ENCODE data around the gene TEX2.
"Not testable (repeated sequence)": the region's sequence is repeated elsewhere in the genome, so short reads cannot be mapped to it uniquely, and the experiment has no call there.

Gene TEX2

DNA sequence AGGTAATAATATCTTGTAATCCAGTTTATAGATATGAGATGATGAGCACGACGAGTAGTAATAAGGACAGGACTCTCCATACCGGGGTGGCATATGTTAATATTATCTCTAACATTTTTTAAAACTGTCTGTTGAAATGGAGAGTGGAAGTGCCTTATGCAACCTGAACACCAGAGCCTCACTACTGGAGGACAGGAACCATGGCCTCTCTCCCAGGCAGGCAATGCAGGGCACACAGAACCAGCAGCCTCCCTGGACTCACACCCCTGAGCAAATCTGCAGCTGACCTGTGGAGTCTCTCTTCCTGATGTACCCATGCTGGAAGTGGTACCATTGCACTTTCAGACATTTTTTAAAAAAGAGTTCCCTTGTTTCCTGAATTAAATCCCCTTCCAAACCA lies 78.0 kb downstream of the TEX2 start:
- no peak overlapping the region for H3K27ac Mint-ChIP-seq
- DNase-seq (ENCODE audit: low spot score) = no peak
- peaks cover 19% of the 10 kb centered on the region for H3K36me3 Mint-ChIP-seq (ENCODE audit: low read depth)

DNA sequence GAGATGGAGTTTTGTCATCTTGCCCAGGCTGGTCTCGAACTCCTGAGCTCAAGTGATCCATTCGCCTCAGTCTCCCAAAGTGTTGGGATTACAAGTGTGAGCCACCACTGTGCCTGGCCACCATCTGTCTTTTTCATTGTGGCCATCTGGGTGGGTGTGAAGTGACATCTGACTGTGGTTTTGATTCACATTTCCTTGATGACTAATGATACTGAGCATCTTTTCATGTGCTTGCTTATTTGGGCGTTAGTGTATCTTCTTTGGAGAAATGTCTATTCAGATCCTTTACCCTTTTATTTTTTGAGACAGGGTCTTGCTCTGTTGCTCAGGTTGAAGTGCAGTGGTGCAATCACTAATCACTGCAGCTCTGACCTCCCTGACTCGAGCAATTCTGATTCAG lies 79.2 kb downstream of the TEX2 start:
- Mint-ChIP-seq H3K9me3 (peaks cover 3% of the 10 kb centered on the region), H3K36me3 (ENCODE audit: low read depth) (peaks cover 26% of the 10 kb centered on the region), H3K27me3 (ENCODE audit: low read depth) (no peaks in the 10 kb centered on the region), H3K27ac (peak overlapping the region; percentile 63), H3K4me1 (ENCODE audit: low read depth) (peaks cover 17% of the 10 kb centered on the region), H3K4me3 (peak overlapping the region; percentile 42)
- peak; percentile 60 for DNase-seq (ENCODE audit: low spot score)

More for the DNA sequence above, 78.0 kb downstream of the TEX2 start:
- Mint-ChIP-seq H3K27me3 (ENCODE audit: low read depth) (no peaks in the 10 kb centered on the region), H3K4me1 (ENCODE audit: low read depth) (peaks cover 16% of the 10 kb centered on the region), H3K4me3 (no peak overlapping the region), H3K9me3 (no peaks in the 10 kb centered on the region)

GRCh38 chr17:64182325-64183012 lies 80.6 kb downstream of the TEX2 start:
- H3K27me3 Mint-ChIP-seq (ENCODE audit: low read depth) = no peaks in the 10 kb centered on the region
- no peak overlapping the region for H3K4me3 Mint-ChIP-seq
- DNase-seq (ENCODE audit: low spot score) = no peak
- no peak overlapping the region for H3K27ac Mint-ChIP-seq
- H3K4me1 Mint-ChIP-seq (ENCODE audit: low read depth) = peaks cover 17% of the 10 kb centered on the region
- H3K36me3 Mint-ChIP-seq (ENCODE audit: low read depth) = peaks cover 28% of the 10 kb centered on the region
- H3K9me3 Mint-ChIP-seq = peaks cover 3% of the 10 kb centered on the region

DNA sequence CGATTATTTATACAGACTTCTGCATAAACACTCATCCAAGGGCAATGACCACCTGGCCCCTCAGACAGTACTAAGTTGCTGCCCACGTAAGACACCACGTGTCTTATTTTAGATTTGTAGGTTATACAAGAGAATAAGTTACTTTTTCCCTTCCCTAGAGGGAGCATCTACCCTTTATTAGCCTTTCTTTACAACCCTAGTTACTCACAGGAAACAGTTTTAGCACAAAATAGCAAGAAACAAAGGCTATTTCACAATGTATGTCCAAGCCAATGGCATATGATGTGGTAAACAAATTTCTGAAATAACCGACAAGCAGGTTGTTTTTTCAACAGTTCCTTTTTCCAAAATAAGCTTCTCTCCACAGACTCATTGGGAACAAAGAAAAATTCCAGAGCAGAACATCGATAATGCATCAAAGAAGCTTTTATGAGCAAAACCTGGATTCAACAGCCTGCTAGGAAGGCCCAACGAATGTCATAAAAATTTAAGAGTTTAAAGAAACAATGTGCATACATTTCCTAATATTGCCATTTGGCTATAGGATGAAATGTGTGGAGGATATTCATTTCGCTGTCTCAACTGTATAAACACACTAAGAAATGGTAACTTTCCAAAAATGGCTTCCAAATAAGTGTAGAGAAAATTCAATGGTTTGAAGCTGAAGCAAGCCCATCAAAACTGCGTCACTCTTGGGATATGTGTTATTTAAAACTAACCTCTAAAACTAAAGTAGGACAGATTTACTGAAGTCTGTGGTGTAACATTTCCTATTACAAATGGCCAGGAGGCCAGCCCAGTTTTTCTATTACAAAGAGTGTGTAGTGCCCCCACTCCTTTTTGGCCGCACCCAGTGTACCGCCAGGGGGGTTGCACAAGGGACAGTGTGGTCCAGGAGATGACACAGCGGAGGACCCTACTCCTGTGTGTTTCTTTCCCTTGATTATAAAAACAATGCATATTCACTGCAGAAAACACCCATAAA lies 82.7 kb downstream of the TEX2 start:
- Mint-ChIP-seq H3K9me3 (peaks cover 3% of the 10 kb centered on the region), H3K27ac (no peak overlapping the region), H3K36me3 (ENCODE audit: low read depth) (peaks cover 29% of the 10 kb centered on the region), H3K27me3 (ENCODE audit: low read depth) (no peaks in the 10 kb centered on the region), H3K4me1 (ENCODE audit: low read depth) (peaks cover 17% of the 10 kb centered on the region), H3K4me3 (no peak overlapping the region)
- DNase-seq (ENCODE audit: low spot score) = no peak

DNA sequence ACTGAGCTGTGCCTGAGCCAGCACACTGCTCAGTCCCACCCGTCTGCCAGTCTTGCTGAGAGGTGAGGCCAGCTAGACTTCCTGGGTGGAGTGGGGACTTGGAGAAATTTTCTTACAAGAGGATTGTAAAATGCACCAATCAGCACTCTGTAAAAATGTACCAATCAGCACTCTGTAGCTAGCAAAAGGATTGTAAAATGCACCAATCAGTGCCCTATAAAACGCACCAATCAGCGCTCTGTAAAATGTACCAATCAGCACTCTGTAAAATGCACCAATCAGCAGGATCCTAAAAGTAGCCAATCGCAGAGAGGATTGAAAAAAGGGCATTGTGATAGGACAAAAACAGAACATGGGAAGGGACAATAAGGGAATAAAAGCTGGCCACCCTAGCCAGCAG lies 84.0 kb downstream of the TEX2 start:
- peaks cover 27% of the 10 kb centered on the region for H3K36me3 Mint-ChIP-seq (ENCODE audit: low read depth)
- H3K27me3 Mint-ChIP-seq (ENCODE audit: low read depth); H3K4me1 Mint-ChIP-seq (ENCODE audit: low read depth); H3K4me3 Mint-ChIP-seq; H3K9me3 Mint-ChIP-seq; H3K27ac Mint-ChIP-seq; DNase-seq (ENCODE audit: low spot score): not testable (repeated sequence)

DNA sequence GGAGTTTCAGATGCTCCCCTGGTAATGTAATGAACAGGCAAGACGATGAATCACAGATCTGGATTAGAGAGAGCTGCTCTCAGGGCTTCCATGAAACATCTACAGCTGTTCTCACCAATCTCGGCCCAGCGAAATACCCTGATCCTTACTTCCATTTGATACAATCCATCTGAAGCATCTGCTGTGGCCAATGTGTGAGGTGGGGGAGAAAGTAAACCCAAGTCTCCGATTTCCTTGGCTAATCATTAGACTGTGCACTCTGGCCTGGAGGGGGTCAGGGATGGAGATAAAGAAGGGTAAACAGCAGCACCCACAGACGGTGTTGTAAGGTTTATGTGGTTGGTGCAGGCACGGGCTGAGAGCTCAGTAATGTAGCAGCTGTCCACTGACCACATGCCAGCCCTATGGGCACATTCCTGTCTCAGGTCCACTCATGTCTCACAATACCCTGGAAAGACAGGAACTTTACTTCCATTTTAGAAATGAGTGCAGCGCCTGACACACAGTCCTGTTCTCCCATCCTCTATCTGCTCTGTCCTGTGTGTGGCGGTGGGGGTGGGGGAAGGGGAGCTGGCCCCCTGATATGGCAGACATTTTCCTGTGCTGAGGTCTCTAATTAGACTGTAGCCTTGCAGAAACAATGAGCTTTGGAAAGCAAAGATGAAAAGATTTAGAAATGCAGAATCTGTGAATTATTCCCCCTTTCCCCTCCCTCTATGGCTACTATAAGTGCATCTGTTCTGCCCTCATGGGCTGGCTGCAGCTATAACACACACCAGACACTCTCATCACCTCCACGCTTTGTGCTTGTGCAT lies 84.8 kb downstream of the TEX2 start:
- H3K27ac Mint-ChIP-seq = no peak overlapping the region
- peaks cover 27% of the 10 kb centered on the region for H3K36me3 Mint-ChIP-seq (ENCODE audit: low read depth)
- no peaks in the 10 kb centered on the region for H3K27me3 Mint-ChIP-seq (ENCODE audit: low read depth)
- peaks cover 2% of the 10 kb centered on the region for H3K4me1 Mint-ChIP-seq (ENCODE audit: low read depth)
- no peak for DNase-seq (ENCODE audit: low spot score)
- peaks cover 3% of the 10 kb centered on the region for H3K9me3 Mint-ChIP-seq
- no peak overlapping the region for H3K4me3 Mint-ChIP-seq

DNA sequence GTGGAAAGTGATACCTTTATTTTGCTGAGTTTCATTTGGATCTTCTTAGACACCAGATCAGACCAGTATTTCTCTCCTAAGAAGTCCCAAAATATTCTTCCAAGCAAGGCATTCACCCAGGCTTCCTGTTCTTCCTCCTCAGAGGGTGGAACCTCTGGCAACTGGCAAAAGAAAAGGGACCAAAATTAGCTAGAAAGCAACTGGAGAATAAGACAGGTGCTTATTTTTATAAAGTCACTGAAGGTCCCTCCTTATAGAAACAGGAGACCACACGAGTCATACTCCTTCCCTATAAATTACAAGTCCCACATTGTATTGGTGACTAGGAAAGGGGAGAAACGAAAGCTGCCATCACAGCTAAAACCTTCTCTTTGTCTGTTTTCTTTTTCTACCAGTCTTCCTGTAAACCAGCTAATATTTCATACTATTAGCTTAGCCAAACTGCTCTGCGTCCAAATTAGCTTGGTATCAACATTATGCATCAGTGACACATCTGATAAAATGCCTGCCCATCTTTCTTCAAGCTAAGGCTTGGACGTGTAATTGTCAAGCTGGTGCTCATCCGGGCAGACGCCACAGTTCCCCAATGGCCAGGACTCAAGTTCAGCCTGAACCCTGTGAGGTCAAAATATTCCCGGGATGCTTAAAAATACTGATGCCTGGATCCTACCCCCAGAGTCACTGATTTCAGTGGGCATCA lies 85.6 kb downstream of the TEX2 start:
- Mint-ChIP-seq H3K4me1 (ENCODE audit: low read depth) (peaks cover 2% of the 10 kb centered on the region), H3K9me3 (peaks cover 3% of the 10 kb centered on the region), H3K4me3 (no peak overlapping the region), H3K27ac (no peak overlapping the region), H3K36me3 (ENCODE audit: low read depth) (peaks cover 25% of the 10 kb centered on the region), H3K27me3 (ENCODE audit: low read depth) (no peaks in the 10 kb centered on the region)
- no peak for DNase-seq (ENCODE audit: low spot score)

DNA sequence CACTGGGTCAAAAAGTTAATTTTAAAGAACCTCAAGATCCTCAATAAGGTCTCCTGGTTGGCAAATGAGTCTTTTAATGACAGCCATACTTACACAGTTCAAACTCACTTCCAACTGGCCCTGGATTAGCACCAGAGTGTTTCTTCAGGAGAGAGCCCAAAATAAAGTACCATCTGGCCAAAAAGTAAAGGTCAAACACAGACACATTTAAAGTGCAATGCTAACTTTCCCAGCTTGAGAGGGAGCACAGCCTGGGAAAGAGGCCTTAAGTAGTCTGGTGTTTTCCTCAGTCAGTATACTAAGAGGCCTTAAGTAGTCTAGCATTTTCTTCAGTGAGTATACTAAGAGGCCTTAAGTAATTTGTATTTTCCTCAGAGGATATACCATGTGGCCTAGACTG lies 86.5 kb downstream of the TEX2 start:
- no peaks in the 10 kb centered on the region for H3K27me3 Mint-ChIP-seq (ENCODE audit: low read depth)
- H3K36me3 Mint-ChIP-seq (ENCODE audit: low read depth) = peaks cover 23% of the 10 kb centered on the region
- no peak overlapping the region for H3K27ac Mint-ChIP-seq
- peaks cover 3% of the 10 kb centered on the region for H3K9me3 Mint-ChIP-seq
- no peak for DNase-seq (ENCODE audit: low spot score)
- H3K4me3 Mint-ChIP-seq = no peak overlapping the region
- peaks cover 2% of the 10 kb centered on the region for H3K4me1 Mint-ChIP-seq (ENCODE audit: low read depth)

DNA sequence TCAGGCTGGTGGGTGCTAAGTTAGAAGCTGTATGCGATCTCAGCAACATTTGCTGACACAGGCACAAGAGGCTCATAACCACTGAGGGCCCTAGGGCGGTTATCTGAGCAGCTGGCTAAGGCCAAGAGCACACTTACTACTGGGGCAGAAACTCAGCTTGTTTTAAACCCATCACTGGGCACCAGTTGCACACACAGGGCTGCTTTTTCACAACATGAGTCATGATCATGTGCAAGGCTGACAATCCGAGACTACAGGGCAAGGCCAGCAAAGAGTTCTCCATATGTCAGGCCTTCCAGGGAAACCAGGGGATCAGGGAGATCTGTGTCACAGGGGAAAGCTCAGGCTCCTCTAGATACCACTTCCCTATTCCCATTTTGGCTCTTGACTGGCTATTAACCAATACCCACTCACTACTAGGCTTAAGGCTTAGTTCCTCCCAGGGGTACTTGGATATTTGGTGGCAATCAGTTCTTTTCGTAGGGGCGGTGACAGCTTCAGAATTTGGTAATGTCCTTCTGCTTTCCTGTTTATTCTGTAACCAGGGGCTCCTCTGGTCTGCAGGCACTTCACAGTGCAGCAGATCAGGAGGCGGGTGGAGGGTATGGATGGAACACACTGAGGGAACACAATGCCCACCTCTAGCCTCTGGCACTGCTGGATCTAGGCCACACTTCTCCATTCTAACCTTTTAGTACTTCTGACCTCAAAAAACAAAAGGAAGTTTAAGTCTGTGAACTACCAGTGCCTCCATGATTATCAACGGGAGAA lies 88.2 kb downstream of the TEX2 start:
- no peak overlapping the region for H3K27ac Mint-ChIP-seq
- H3K36me3 Mint-ChIP-seq (ENCODE audit: low read depth) = peaks cover 28% of the 10 kb centered on the region
- H3K9me3 Mint-ChIP-seq = peaks cover 3% of the 10 kb centered on the region
- no peaks in the 10 kb centered on the region for H3K27me3 Mint-ChIP-seq (ENCODE audit: low read depth)
- peaks cover 2% of the 10 kb centered on the region for H3K4me1 Mint-ChIP-seq (ENCODE audit: low read depth)
- H3K4me3 Mint-ChIP-seq = no peak overlapping the region
- DNase-seq (ENCODE audit: low spot score) = no peak

DNA sequence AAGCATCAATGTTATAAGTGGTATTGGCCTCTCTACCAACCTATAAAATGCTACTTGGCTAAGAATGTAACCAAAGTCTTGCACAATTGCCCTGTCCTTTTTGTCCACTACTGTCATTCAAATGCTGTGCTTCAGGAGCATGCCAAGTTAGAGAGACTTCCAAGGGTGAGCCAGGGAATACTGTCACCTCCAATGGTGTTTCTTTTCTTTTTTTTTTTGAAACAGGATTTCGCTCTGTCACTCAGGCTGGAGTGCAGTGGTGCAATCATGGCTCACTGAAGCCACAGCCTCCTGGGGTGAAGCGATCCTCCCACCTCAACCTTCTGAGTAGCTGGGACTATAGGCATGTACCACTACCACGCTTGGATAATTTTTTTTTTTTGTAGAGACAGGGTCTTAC lies 89.4 kb downstream of the TEX2 start:
- Mint-ChIP-seq H3K4me1 (ENCODE audit: low read depth) (no peaks in the 10 kb centered on the region), H3K4me3 (no peak overlapping the region), H3K36me3 (ENCODE audit: low read depth) (peaks cover 24% of the 10 kb centered on the region), H3K27ac (no peak overlapping the region), H3K9me3 (no peaks in the 10 kb centered on the region), H3K27me3 (ENCODE audit: low read depth) (no peaks in the 10 kb centered on the region)
- DNase-seq (ENCODE audit: low spot score) = no peak

DNA sequence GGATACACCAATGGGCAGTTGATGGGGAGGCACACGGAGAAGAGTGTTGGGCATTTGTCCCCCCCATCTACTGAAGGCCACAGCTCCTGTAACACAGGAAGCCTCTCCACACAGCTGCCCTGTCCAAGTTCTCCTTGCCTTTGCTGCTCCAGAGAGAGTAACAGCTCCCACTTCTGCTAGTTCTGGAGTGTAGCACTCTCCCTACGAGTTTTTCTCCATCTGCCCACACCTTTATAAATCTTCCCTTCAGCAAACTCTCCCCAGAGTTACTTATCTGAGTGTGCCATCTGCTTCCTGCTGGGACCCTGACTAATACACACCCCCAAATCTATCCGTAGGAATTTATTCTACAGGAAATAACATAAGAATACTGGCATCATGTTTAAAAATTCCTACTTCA lies 90.5 kb downstream of the TEX2 start:
- Mint-ChIP-seq H3K27me3 (ENCODE audit: low read depth) (no peaks in the 10 kb centered on the region), H3K9me3 (no peaks in the 10 kb centered on the region), H3K4me3 (no peak overlapping the region), H3K27ac (no peak overlapping the region), H3K4me1 (ENCODE audit: low read depth) (no peaks in the 10 kb centered on the region), H3K36me3 (ENCODE audit: low read depth) (peaks cover 21% of the 10 kb centered on the region)
- DNase-seq (ENCODE audit: low spot score) = no peak

DNA sequence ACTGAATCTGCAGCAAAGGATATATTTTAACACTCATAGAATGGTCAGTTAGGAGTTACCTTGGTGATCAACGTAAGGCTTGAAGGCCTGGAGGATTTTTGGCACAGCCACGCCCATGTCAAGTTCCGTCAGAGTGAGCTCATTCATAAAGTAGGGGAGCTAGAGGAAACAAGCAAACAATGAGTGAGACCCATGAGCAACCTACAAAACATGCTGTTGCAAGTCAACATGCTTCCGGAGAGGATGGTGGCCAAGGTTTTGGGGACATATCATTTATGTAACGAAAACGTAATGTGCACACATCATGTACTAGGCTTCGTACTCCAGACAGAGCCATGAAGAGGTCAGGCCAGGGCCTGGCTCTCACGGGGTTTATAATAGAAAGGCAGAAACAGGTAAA lies 92.0 kb downstream of the TEX2 start:
- peaks cover 21% of the 10 kb centered on the region for H3K36me3 Mint-ChIP-seq (ENCODE audit: low read depth)

DNA sequence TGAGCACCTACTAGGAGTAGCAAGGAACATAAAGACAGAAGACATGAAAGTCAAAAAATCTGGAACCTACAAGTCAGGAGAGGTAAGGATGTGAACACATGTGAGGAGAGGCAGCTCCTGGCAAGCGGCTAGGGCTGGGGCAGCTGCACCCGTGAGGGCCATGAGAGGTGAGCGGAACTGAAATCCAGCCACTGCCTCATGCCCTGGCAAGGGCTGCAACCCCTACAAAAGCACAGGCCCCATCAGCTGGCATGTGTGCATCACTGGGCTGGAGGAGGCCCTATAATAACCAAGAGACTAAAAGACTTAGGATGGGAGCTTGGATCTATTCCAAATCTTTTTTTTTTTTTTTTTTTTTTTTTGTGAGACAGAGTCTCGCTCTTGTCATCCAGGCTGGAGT lies 92.8 kb downstream of the TEX2 start:
- H3K4me3 Mint-ChIP-seq = no peak overlapping the region
- H3K9me3 Mint-ChIP-seq = no peaks in the 10 kb centered on the region
- H3K27ac Mint-ChIP-seq = no peak overlapping the region
- DNase-seq (ENCODE audit: low spot score) = no peak
- H3K36me3 Mint-ChIP-seq (ENCODE audit: low read depth) = peaks cover 21% of the 10 kb centered on the region
- no peaks in the 10 kb centered on the region for H3K4me1 Mint-ChIP-seq (ENCODE audit: low read depth)
- H3K27me3 Mint-ChIP-seq (ENCODE audit: low read depth) = no peaks in the 10 kb centered on the region

More for the DNA sequence above, 92.0 kb downstream of the TEX2 start:
- DNase-seq (ENCODE audit: low spot score) = no peak
- no peaks in the 10 kb centered on the region for H3K27me3 Mint-ChIP-seq (ENCODE audit: low read depth)
- H3K4me1 Mint-ChIP-seq (ENCODE audit: low read depth) = no peaks in the 10 kb centered on the region
- H3K27ac Mint-ChIP-seq = no peak overlapping the region
- no peak overlapping the region for H3K4me3 Mint-ChIP-seq
- H3K9me3 Mint-ChIP-seq = no peaks in the 10 kb centered on the region

Data from T-helper 2 cell treated with Interferon-gamma antibody and Interleukin-4, amounts not matched to agents 5 μg/mL and 100 μg/mL, for 36 hours (primary cell).